ENCODE results near the gene PROK2.

Gene PROK2

DNA sequence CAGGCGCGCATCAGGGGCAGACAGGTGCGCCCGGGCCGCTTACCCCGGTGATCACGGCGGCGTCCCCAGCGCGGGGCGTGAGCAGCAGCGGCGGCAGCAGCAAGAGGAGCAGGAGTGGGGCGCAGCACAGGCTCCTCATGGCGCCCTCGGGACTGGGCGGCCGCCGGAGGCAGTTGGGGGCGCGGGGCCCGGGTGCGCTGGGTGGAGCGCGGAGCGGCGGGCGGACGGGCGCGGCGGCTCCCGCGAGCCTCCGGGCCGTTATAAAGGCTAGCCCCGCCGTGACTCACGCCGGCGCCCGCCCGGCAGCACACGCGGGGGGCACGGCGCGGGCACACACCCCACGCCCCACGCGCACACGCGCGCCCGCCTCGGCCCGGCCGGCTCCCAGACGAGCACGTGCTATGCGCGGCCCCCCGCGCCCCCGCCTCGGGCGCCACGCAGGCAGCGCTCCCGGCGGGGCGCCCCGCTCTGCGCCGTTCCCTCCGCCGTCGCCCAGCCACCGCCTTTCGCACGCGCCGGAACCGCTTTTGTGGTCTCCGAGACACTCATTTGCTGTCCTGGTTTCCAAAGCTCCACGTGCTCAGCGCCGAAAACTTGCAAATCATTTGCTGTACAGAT lies at the start of gene PROK2:
Gene PROK2, minus strand, starts transcription at position 235 of the 618 bp plus-strand sequence. Its CDS starts 96 bp downstream, at position 139.
- no peak for DNase-seq (ENCODE audit: low spot score)

DNA sequence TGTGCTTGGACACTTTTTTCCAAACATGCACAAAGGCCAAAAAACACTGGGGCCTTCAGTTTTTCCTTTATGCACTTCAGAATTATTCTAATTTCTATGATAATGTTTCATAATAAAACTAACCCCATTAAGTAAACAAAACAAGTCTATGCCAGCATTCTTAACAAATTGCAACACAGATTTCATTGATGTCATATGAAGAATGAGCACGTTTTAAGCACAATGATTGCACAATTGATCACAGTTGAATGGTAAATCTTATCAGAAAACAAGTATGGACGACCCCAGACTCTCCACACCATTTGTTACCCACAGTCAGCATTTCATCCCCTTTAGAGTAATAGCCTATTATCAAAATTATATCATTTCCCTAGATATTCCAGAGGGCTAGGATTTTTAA lies 46.7 kb upstream of the PROK2 start:
- DNase-seq (ENCODE audit: low spot score): no peak

GRCh38 chr3:71825551-71826283 lies 40.8 kb upstream of the PROK2 start:
- no peak for DNase-seq (ENCODE audit: low spot score)

GRCh38 chr3:71821116-71821515 lies 36.2 kb upstream of the PROK2 start:
- no peak for DNase-seq (ENCODE audit: low spot score)

GRCh38 chr3:71817262-71817661 lies 32.3 kb upstream of the PROK2 start:
- no peak for DNase-seq (ENCODE audit: low spot score)

DNA sequence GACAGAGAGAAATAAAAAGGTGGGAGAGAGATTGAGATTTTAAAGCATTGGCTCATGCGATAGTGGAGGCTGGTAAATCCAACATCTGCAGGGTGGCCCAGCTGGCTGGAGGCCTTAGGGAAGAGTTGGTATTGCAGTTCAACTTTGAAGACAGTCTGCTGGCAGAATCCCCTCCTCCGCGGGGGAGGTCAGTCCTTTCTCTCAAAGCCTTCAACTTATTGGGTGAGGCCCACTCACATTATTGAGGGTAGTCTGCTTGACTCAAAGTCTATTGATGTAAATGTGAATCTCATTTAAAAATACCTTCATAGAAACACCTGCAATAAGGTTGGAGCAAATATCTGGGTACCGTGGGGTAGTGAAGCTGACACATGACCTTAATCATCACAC lies 31.8 kb upstream of the PROK2 start:
- no peak for DNase-seq (ENCODE audit: low spot score)

GRCh38 chr3:71815340-71816067 lies 30.6 kb upstream of the PROK2 start:
- no peak for DNase-seq (ENCODE audit: low spot score)

DNA sequence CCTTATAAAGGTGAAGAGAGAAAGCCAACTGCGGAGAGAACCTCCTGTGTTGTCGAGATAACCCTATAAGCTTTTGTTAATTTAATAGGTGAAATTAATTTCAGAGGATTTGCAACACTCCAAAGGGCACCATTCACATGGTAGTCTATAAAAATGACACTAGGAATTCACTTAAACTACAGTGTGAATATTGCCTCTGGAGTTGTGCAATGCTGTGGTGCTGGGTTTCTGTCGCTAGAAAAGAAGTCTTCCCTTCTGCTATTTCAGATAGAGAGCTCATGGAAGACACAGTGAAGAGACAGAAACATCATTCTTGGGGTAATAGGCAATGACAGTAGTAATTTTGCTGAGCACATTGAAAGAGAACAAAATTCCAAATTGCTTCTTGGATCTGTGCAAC lies 28.8 kb upstream of the PROK2 start:
- DNase-seq (ENCODE audit: low spot score): no peak

- DNase-seq (ENCODE audit: low spot score): no peak
Observed at GRCh38 chr3:71813073-71813472, 28.1 kb upstream of the PROK2 start.

DNA sequence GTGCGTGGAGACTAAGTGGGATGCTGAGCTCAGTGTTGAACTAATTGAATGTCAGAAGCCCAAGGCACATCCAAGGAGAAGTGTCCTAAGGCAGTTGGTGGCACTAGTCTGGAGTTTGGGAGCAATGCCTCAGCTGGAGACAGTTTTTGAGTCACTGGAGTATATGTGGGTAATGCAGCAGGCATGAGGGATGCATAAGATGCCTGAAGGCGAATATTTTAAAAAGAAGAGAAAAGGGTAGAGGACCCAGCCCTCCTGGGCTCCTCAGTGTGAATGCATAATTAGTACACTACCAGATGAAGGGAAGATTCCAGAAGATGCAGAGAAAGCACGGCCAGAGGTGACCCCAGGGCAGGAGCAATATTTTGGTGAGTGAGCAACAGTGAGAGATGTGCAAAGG lies 25.1 kb upstream of the PROK2 start:
- no peak for DNase-seq (ENCODE audit: low spot score)

GRCh38 chr3:71809321-71810026 lies 24.5 kb upstream of the PROK2 start:
- DNase-seq (ENCODE audit: low spot score): no peak

DNA sequence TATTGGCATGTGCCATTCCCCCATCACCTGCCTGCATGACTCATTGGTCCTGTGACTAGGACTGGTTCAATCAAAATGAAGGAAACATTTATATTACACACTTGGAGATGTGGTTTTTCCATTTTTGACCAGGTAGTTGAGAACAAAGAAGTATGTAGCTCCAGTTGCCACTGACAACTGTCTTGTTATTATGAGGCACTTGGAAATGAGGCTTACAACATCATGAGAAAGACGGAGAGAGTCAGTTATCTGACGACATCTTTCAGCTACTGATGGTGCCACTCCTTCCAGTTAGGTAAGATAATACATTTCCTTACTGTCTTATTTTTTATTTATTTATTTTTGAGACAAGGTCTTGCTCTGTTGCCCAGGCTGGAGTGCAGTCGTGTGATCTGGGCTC lies 21.8 kb upstream of the PROK2 start:
- DNase-seq (ENCODE audit: low spot score): no peak

- no peak for DNase-seq (ENCODE audit: low spot score)
Observed at GRCh38 chr3:71805691-71806090, 20.7 kb upstream of the PROK2 start.

- no peak for DNase-seq (ENCODE audit: low spot score)
Observed at GRCh38 chr3:71805199-71805598, 20.3 kb upstream of the PROK2 start.

DNA sequence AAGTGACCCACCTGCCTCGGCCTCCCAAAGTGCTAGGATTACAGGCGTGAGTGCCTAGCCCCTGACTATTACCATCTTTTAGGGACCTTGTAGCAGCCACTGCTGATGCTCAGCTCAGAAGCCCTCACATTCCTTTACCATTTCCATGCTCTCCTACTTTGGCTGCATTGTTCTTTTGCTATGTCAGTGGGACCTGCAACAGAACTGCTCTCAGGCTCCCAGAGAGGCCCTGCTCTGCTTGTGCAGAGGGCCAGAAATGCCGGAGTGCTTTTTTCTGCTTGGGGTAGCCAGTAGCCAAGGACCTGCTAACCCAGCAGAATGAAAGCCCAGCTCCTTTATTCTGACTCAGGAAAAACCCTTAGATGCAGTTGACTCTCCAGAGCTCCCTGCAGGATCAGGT lies 18.3 kb upstream of the PROK2 start:
- no peak for DNase-seq (ENCODE audit: low spot score)

DNA sequence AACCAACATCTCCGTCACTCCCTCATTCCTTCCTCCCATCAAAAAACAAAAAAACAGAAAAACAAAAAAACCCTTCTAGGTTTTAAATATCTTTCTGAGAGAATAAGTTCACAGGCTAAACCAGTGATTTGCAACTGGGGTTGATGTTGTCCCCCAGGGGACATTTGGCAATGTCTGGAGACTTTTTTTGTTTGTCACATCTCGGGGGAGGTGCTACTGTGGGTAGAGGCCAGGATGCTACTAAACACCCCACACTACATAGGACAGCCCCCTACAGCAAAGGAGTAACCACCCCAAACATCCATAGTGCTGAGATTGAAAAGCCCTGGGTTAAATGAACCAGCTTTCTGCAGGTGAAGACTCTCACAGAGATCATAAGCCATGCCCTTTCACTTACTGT lies 17.0 kb upstream of the PROK2 start:
- no peak for DNase-seq (ENCODE audit: low spot score)

GRCh38 chr3:71800023-71800422 lies 15.1 kb upstream of the PROK2 start:
- DNase-seq (ENCODE audit: low spot score): no peak

DNA sequence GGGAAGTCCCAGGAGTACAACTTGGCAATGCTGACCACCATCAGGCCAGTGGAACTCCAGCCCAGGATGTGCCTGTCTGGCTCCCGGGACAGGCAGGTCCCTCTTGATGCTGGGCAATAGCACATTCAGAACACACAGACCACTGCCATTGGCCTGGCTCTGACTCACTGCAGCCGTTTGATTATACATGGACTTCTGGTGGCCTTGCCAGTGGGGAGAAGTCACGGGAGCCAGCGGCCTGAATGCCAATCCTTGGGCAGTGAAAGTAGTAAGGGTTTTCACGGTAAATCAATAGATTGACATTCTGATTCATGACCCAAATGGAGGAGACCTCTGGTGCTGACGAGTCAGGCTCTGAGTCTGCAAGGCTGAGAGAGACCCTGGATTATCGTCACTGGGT lies 12.5 kb upstream of the PROK2 start:
- DNase-seq (ENCODE audit: low spot score): no peak

- DNase-seq (ENCODE audit: low spot score): no peak
Observed at GRCh38 chr3:71796290-71796689, 11.3 kb upstream of the PROK2 start.

- no peak for DNase-seq (ENCODE audit: low spot score)
Observed at GRCh38 chr3:71791634-71792033, 6.7 kb upstream of the PROK2 start.

- DNase-seq (ENCODE audit: low spot score): no peak
Observed at GRCh38 chr3:71789922-71790321, 5.0 kb upstream of the PROK2 start.

GRCh38 chr3:71787851-71788405 lies 3.0 kb upstream of the PROK2 start:
- no peak for DNase-seq (ENCODE audit: low spot score)

All from LoVo (cell line).